ENCODE results near the gene IFT122. TPM values are rescaled to one million over a fixed set of nuclear protein-coding genes. Genes with fewer than 3 reads are reported as not detected.

IFT122 gene
- total and polyA plus RNA-seq, 12 donors = 15.7 to 38.4 (median 23.6) TPM

GRCh38 chr3:129532261-129532660 is 92.2 kb downstream of the IFT122 start:
- intact Hi-C loops (cut with DNase I) = no loop called here
- no peak overlapping the region for H3K4me3 ChIP-seq
- H3K9me3 ChIP-seq (replicated peaks in 1 of 3) = no peaks in the 10 kb centered on the region
- 96% methylated on average over 13 to 20 of the region's 20 CpGs for WGBS, 4 donors
- DNase-seq = no peak
- H3K36me3 ChIP-seq (replicated peaks in 1 of 2) = no peaks in the 10 kb centered on the region
- TF ChIP-seq CTCF (IDR thresholded peaks at IDR 0.05) (no peak), POLR2A (IDR thresholded peaks at IDR 0.05) (no peak)
- H3K27me3 ChIP-seq = no peaks in the 10 kb centered on the region
- H3K4me1 ChIP-seq (replicated peaks in 1 of 2) = peaks cover 0 to 5% of the 10 kb centered on the region in 2 donors
- no peak overlapping the region for H3K27ac ChIP-seq

- TF ChIP-seq POLR2A (IDR thresholded peaks at IDR 0.05) = no peak
- TF ChIP-seq CTCF (IDR thresholded peaks at IDR 0.05) = no peak
- DNase-seq = no peak
- Histone ChIP-seq H3K9me3 (replicated peaks in 1 of 3) (no peaks in the 10 kb centered on the region), H3K4me3 (no peak overlapping the region), H3K36me3 (replicated peaks in 1 of 2) (no peaks in the 10 kb centered on the region), H3K4me1 (replicated peaks in 1 of 2) (peaks cover 0 to 5% of the 10 kb centered on the region in 2 donors), H3K27ac (no peak overlapping the region), H3K27me3 (no peaks in the 10 kb centered on the region)
- 89 to 94% (median 90%) methylated on average over 14 to 16 of the region's 16 CpGs for whole genome bisulfite sequencing, 4 donors
- intact Hi-C loops (cut with DNase I) = no loop called here
Observed at GRCh38 chr3:129533406-129533805, 93.4 kb downstream of the IFT122 start.

- Histone ChIP-seq H3K4me1 (replicated peaks in 1 of 2) (peaks cover 0 to 5% of the 10 kb centered on the region in 2 donors), H3K36me3 (replicated peaks in 1 of 2) (no peaks in the 10 kb centered on the region), H3K4me3 (no peak overlapping the region), H3K27me3 (no peaks in the 10 kb centered on the region), H3K9me3 (replicated peaks in 1 of 3) (no peaks in the 10 kb centered on the region), H3K27ac (no peak overlapping the region)
- intact Hi-C loops (cut with DNase I) = no loop called here
- no peak for TF ChIP-seq CTCF (IDR thresholded peaks at IDR 0.05)
- TF ChIP-seq POLR2A (IDR thresholded peaks at IDR 0.05) = no peak
- DNase-seq = peak in 4 of 7 donors; percentile 42 to 47 (median 46)
- 79 to 90% (median 89%) methylated on average over 3 to 4 of the region's 4 CpGs for WGBS, 4 donors
Observed at GRCh38 chr3:129534428-129535027, 94.5 kb downstream of the IFT122 start.

- Histone ChIP-seq H3K27ac (no peak overlapping the region), H3K9me3 (replicated peaks in 1 of 3) (no peaks in the 10 kb centered on the region), H3K4me3 (no peak overlapping the region), H3K27me3 (no peaks in the 10 kb centered on the region), H3K36me3 (replicated peaks in 1 of 2) (no peaks in the 10 kb centered on the region), H3K4me1 (replicated peaks in 1 of 2) (peaks cover 0 to 5% of the 10 kb centered on the region in 2 donors)
- DNase-seq = no peak
- TF ChIP-seq POLR2A (IDR thresholded peaks at IDR 0.05) (no peak), CTCF (IDR thresholded peaks at IDR 0.05) (no peak)
- intact Hi-C loops (cut with DNase I) = no loop called here
- 78 to 100% (median 94%) methylated on average over 1 of the region's 1 CpG for WGBS, 4 donors
Observed at GRCh38 chr3:129535075-129535474, 95.1 kb downstream of the IFT122 start.
